GM18502 (cell line): Measurements from ENCODE around the gene LHPP.
"Not testable (repeated sequence)": the region's sequence is repeated elsewhere in the genome, so short reads cannot be mapped to it uniquely, and the experiment has no call there.

Source experiments
- ATAC-seq: cut with Tn5 transposase; IDR thresholded peaks from one replicate; pipeline ENCODE4 v1.9.1; 2021; ENCODE audit warnings: mild to moderate bottlenecking; ENCODE audit not compliant: unreplicated experiment, poor library complexity

LHPP gene

DNA sequence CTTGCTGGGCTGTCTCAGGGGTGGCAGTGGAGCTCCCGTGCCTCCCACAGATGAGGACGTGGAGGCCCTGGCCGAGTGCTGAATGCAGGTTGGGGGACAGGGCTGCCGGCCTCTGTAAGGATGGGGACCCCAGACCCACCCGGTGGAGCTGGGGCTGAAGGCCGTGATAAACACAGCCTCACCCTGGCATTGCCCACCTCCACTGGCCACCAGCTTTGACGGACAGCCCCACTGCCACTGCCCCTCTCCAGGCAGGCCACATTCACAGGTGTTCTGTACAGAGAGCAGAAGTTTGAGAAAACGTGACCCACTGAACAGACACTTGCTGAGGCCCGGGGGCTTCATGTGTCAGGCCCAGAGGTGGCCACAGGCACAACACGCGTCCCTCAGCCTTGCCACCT lies 126.2 kb downstream of the LHPP start:
- no peak for ATAC-seq

DNA sequence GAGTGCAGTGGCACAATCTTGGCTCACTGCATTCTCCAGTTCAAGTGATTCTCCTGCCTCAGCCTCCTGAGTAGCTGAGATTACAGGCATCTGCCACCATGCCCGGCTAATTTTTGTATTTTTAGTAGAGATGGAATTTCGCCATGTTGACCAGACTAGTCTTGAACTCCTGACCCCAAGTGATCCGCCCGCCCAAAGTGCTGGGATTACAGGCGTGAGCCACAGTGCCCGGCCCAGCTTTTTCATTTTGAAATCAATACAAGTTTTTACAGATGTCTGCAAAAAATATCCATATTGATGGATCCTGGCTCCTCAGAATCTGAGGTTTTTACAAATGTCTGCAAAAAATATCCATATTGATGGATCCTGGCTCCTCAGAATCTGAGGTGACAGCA lies 126.7 kb downstream of the LHPP start:
- not testable (repeated sequence) for ATAC-seq

DNA sequence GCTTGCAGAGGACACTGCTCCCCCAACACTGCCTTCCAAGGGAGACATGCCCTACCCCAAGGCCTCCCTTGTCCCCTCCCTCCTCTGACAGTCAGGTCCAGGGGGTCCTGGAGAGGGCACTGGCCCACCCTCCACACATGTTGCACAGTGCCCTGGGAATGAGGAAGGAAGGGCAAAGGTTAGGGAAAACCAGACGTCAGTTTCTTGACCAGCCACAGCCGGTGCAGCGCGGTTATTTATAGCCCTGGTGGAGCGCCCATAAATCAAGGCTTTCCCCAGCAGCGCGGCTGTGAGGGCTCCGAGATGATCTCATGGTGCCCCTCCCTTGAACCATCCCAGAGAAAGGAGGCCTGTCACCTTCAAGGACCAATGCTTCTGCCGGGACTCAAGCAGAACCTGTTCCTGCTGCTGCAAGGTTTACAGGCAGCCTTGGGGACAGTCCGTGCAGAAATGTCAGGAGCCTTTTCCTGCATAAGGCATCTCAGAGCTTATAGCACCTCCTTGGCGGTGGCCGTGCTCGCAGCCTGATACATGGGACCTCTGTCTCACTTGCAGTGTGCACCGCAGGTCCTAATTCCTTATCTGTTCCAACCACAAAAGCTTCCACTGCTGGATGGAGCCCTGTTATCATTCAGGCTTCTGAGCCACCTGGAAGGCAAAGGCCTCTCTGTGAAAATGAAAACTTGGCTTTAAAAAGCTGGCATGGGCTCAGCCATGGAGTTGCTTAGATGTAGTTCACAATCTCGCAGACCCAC lies 127.3 kb downstream of the LHPP start:
- ATAC-seq: no peak

DNA sequence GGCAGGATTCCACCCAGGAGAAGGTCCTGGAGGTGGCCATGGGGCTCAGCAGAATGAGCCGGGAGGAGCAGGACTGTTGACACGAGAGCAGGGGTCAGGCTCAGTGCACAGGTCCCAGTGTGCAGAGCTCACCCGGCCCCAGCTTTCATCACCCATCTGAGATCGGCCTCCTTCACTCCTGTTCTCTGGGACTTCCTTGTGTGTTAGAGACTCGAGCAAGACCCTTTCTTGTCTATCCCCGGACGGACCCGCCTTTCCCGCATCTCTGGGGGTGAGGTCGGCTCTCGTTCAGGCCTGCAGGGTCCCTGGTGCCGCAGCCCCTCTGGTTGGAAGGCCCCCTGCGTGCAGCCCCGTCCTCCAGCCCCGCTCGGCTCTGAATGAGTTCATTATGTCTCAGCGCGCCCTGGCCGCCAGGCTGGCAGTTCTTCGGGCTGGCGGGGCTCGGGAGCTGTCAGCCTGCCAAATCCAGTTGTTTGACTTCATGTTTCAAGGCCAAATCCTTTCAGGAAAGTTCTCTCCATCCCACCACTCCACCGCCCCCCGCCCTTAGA lies 127.9 kb downstream of the LHPP start:
- ATAC-seq: no peak

DNA sequence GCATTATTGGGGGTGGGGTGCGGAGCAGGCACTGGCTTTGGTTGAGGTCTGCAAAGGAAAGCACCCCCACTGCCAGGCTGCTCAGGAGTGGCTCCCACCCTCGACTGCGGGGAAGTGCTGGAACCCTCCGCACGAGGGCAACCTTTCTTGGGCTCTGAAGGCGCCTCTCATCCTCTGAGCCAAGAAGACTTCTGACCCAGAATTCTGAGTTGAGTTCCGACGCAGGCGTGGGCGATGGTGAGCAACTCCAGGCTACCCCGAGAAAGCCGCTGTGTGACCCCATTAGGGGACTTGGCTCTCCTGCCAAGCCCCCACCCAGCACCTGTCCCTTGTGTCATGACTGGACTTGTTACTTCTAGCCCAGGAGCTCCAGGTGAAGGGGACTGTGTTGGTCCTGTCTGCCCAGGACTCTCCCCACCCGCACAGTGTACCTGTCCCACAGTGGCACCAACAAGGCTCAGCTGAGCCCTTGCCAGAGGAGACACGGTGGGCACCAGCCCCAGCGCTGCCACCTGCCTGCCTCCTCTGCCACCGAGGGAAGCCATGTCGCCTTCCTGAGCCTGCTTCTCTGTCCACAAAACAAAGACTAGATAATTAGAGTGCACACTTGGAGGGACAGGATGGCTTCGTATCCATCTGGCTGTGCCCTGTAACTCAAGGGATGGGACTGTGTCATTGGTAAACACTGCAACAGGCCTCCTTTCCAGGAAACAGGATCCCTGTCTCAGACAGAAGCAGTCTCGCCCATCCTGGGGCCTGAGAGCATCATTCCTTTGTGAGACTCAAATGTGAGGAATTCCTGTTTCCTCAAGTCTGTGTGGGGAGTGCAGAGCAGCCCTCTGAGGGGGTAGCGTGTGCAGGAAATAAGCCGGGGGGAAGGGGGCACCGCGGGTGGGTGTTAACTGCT lies 128.8 kb downstream of the LHPP start:
- no peak for ATAC-seq

DNA sequence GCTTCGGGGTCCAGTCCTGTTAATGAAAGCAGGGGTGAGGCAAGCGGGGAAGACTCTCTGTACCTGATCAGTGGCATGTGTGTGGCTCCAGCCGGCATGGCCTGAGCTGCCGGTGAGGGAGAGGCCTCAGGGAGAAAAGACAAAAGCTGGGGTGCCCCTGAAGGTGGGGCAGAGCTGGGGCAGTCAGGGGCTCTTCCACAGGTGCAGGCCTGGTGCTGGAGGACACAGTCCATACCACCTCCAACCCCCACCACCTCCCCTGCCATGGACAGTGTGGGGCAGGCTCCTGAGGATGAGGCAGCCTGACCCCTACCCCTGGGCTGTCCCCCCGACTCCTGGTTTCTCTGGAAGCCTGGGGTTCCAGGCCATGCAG lies 129.5 kb downstream of the LHPP start:
- ATAC-seq: no peak

DNA sequence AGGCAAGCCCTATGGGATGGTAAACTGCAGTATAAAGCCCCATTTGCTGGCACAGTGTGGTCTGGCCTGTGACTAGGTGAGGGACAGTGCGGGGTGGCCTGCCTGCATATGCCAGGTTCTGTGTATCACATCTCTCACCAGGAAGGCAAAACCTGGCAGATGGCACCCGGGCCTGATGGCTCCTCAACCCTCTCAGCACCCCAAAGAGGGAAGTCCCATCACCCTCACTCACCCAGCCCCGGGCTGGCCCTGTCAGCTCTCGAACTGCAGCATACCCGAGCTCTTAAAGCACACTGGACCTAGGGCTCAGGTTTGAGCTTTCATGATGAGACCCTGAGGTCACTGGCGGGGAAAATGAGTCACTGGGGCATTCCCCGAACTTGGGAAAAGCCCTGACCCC lies 130.5 kb downstream of the LHPP start:
- no peak for ATAC-seq

DNA sequence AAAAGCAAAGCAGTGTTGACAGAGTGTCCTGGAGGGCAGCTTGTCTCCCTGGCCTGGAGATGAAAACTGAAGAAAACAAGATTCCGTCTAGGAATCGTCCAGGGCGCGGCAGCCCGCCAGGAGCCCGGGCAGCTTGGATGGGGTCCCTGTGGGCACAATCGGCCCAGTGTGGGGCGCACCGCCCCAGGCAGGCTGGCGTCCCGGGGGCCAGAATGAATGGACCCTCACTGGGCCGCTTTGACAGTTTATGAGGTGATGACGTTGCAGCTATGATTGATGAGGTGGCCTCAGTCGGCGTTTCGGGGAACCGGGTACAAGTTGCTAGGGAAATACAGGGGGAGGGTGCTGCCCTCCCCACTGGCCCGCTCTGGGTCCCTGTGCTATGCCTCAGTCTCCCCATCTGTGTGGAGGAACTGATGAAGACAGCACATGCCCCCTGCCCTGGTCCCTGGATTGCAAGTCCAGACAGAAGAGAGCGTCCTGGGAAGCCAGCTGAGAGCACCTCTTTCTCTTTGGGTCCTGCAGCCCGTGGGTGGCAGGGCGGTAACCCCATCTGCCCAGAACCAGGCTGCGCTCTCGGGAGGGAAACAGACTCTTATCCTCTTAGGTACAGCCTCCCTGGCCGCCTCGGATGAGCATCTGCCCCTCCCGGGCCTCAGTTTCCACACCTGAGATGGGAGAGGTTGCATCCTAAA lies 131.3 kb downstream of the LHPP start:
- ATAC-seq: no peak

DNA sequence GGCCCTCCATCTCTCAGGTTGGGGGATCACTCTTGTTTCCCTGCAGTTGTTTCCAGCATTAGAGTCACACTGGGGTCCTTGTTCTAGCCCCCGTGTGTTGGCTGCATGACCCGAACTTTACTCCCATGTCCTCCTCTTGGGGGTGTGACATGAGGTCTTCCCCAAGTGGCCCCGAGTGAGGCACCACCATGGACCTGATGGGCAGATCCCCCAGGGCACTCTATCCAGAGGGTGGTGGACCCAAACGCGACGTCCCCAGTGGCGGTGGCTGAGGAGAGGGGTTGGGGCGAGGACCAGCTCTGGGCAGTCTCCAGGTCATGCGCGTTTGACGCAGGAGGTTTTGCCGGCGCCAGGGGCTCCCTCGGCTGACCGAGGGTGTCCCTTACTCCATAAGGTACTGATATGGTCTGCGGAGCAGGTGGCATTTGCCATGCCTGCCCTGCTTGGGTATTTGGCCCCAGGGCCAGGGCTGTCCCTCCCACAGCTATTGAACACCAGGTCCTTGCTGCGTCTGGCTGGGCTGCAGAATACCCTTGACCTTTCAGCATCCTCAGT lies 131.9 kb downstream of the LHPP start:
- no peak for ATAC-seq

DNA sequence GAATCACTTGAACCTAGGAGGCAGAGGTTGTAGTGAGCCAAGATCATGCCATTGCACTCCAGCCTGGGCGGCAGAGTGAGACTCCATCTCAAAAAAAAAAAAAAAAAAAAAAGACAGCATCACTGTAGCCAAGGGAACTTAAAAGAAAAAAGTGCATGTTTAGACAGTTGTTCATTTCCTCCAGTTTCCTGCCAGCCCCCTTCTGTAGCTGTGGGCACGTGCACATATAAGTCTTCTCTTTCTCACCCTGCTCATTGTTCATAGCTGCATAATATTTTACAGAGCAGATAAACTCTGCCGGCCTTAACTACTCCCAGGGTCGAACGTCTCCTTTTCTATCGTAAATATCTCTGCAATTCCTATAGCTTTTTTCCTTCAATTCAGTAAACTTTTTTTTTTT lies 132.6 kb downstream of the LHPP start:
- ATAC-seq: no peak

DNA sequence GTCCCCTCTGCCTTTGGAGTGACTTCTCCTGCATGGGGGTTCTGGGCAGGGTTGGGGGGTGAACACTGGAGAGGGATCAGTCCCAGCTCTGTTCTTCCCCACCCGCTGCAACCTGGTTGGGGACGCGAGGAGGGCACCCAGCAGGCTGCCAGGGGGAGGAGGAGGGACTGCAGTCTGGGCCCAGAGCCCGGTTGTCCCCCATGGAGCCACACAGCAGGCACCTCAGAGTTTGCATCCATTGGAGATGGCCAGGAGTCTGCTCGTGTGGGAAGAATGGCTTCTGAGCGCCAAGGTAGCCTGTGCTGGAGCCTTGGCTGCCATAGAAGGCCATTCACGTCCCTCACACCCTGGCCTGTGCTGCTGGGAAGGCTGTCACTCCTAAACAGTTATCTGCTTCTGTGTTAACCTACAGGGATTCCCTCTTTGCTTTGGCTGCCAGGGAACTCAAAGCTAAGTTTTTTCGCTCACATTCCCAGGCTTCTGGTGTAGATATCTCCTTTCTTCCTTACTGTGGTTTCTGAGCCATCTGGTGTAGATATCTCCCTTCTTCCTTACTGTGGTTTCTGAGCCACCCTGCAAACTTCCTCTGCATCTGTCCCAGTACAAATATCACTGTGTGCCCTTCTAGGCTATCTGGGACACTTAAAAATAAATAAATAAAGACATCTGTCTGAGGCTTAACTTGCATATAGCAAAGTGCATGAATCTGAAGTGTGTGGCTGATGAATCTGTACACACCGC lies 133.7 kb downstream of the LHPP start:
- no peak for ATAC-seq

DNA sequence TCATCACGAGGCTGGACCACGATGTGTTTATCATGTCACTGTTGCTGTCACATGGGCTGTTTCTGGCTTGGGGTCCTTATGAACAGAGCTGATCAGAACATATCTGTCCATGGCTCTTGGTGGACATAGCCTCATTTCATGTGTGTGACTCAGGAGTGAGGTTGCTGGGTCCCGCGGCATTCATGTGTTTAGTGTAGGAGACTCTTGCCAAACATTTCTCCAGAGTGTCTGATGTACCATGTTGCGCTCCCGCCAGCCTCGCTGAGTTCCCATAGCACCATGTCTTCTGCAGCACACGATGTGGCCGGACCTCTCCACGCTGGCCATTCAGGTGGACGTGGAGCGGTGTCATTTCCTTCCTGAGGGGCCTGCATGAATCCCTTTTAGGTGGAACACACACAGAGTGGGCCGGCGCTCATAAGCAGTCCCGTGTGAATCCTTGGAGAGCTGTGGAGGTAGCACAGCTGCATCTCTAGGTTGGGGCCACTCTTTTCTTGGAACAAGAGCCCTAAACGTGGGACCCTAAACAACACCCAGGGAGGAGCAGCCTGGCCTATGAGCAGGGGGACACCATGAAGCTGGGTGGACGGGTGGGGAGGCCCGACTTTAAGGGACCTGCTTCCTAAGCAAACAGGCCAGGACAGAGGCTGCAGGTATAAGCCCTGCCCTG lies 134.6 kb downstream of the LHPP start:
- no peak for ATAC-seq

DNA sequence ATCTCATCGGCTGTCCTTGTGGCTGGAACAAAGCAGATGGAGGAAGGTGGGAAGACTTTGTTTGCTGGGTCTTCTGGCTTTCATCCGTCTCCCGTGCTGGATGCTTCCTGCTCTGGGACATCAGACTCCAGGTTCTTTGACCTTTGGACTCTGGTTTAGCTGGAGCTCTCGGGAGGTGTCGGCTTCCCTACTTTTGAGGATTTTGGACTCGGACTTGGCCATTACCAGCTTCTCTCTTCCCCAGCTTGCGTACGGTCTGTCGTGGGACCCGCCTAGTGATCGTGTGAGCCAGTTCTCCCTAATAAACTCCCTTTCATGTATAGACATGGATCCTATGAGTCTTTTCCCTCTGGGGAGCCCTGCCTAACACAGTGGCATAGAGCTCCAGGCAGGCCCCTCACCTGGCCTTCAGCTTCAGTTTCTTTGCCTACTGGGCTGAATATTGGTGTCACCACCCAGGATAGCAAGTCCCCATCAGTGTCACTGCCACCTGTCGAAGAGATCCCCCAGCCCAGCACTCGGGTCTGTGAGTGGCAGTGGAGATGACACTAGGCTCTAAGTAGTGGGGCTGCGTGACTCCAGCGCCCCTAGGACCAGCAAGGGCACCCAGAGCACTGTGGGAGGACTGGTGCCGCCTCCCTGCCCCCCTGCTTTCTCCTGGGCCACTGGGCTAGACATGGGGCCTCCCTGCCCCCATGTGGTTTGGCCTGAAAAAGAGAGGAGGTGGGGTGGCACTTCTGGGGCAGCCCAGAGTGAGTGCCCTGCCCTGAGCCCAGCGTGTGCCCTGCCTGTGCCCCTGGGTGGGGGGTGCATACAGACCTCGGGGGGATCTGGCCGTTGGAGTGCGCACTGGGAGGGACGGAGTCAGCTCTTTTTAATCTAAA lies 135.6 kb downstream of the LHPP start:
- no peak for ATAC-seq

DNA sequence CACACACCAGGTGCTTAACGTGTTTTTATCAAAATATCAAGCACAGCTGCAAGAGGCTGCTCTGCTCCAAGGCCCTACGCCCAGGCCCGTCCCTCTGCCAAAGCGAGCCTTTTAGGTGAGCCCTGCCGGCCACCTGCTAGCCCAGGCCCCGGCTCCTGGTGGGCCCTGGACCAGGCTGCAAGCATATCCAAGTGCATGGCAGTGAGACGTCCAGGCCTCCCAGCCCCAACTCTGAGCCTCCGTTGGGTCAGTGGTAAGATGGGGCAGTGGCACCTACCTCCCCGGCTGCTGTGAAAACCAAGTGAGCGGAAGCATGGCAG lies 136.2 kb downstream of the LHPP start:
- ATAC-seq: no peak

DNA sequence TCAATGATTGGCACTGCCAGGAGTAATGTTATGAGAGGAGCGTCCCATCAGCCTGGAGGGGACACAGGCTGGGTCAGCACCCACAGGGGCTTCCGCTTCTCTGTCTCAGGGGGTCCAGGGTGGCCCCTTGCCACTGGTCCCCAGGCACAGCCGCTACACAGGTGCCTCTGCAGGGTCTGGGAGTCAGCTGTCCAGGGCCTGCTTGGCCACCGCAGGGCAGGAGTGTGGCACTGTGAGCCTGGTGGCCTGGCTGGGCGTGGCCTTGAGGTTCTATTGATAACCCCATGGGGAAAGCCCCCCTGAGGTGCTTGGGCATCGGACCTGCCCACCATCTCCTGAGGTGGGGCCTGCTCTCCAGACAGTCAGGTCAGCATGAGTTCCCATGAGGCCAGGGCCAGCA lies 136.6 kb downstream of the LHPP start:
- no peak for ATAC-seq

DNA sequence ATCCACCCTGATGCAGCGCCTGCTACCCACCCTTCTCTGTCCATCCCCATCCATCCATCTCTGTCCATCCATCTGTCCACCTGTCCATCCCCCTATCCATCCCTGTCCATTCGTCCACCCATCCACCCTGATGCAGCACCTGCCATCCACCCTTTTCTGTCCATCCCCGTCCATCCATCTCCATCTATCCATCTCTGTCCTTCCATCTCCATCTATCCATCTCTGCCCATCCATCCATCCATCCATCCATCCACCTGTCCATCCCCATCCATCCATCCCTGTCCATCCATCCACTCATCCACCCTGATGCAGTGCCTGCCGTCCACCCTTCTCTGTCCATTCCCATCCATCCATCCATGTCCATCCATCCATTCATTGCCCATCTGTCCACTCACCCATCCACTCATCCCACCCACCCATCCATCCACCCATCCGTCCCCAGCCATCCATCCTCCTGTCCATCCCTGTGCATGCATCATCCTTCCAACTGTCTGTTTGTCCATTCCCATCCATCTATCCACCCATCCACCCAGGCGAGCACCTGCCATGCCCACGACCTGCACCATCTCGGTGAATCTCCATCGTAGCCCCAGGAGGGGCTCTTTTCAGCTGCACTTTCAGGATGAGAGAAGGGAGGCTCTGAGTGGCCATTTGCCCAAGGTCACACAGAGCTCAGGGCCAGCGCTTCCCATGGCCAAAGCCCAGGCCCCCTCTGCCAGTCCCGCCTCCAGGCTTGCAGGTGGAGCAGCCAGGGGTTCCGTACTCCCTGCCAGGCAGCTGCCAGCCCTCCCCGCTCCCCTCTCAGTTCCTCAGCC lies 137.4 kb downstream of the LHPP start:
- no peak for ATAC-seq

DNA sequence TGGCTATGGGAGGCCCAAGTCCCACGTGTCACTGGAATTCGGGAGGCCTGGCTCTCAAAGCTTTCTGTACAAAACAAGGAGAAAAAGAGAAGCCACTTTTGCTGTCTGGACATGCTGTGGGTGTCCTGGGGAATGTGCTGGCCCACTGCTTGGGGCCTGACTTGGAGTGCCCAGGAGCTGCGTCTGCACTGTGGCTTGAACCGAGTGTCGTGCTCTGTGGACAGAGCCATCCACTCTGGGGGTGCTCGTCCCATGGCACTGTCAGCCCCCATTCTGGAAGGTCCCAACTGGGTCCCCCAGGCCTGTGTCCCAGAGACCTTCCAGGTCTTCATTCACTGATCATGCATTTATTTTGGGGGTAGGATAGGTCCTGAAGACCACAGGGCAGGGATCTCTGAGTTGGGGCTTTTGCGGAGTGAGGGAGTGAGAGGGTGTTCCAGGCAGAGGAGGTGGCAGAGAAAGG lies 138.0 kb downstream of the LHPP start:
- ATAC-seq: no peak
